Heart left ventricle (tissue), 13 donors: ENCODE data around the gene UBE3B.

Experiments
- POLR2A ChIP-seq, 2 donors: fragments of 450-650 bp; IDR thresholded peaks; one replicate each; pipeline ENCODE4 v1.6.1; 2017; ENCODE audit warnings: antibody characterized with exemption in 2 of 2, mild to moderate bottlenecking in 2 of 2, moderate library complexity in 2 of 2
- TF ChIP-seq, protein P1 (sequence below), 12 donors: fragments of 200-600 bp; sonication (generic) in 4 of 12; IDR thresholded peaks; one replicate each; pipeline versions ENCODE4 v1.5.0 to v1.8.0; 2018 to 2022; ENCODE audit warnings: antibody characterized with exemption in 12 of 12, mild to moderate bottlenecking in 5 of 12
- donor health status: ischemic (EF 13 %, LVEDD 7.1; RV severe dilation, severe dysfunction).
- donor health status: DM: no; HTN: yes; CAD: no.
- donor health status: DM: no; HTN: no; CAD: no.
- donor health status: ischemic (EF 25% LVEDD 6.9; RV normal size, moderate dysfunction).
- donor health status: ischemic (EF 25% LVEDD 5.7; RV mildly dilated, moderate dysfunction).
- donor health status: ischemic (EF 35%, LVEDD 5.7; RV mildly dilated, moderate dysfunction).
- donor health status: nonischemic (EF 11% LVEDD 7.7; RV severe dilation, severe dysfunction).
- donor health status: DM: yes; HTN: yes; CAD: no.
- donor health status: PGD.
- donor health status: ischemic (EF 29% LVEDD 5.4; RV normal size, mild dysfunction).
- donor health status: nonischemic (EF 23%, LVEDD 6.1; RV moderate dilation, normal function).

DNA sequence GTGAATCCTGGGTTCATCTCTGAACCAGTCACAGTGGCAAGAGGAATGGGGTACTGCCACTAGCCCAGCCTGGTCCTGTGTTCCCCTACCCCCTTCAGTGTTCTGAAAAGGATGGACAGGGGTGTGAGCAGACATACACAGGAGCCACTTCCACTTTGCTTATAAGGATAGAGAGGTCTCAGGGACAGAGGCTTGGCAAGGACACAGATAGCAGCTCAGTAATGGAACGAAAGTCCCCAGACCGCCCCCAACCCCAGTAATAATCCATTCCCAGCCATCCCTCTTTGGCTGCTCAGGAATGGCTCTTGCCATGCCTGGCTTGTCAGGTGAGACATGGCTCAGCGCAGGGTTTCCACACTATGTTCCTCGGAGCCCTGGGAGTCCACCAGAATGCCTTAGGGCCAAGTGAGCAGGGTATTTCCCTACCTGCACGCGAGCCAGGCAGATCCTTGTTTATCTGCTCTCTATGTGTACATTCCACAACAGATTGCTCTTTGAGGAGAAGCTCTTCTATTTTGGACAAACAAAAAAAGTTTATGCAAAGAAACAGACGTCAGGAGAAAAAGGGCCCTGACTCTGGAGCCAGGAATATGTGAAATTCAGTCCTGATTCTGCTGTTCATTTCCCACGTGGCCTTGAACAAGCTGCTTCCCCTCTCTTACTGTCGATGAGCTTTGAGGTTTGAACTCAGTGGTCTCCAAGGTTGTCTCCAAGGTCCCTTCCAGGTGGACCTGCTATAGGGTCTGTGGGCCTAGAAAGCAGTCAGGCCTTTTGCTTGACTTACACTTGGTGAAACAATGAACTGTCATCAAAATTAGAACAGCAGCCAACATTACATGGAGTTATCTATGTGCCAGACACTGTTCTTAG, 10.0 kb downstream of the UBE3B start:
- TF ChIP-seq, protein P1, sequence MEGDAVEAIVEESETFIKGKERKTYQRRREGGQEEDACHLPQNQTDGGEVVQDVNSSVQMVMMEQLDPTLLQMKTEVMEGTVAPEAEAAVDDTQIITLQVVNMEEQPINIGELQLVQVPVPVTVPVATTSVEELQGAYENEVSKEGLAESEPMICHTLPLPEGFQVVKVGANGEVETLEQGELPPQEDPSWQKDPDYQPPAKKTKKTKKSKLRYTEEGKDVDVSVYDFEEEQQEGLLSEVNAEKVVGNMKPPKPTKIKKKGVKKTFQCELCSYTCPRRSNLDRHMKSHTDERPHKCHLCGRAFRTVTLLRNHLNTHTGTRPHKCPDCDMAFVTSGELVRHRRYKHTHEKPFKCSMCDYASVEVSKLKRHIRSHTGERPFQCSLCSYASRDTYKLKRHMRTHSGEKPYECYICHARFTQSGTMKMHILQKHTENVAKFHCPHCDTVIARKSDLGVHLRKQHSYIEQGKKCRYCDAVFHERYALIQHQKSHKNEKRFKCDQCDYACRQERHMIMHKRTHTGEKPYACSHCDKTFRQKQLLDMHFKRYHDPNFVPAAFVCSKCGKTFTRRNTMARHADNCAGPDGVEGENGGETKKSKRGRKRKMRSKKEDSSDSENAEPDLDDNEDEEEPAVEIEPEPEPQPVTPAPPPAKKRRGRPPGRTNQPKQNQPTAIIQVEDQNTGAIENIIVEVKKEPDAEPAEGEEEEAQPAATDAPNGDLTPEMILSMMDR (IDR thresholded peaks at IDR 0.05), result no peak
- TF ChIP-seq POLR2A (IDR thresholded peaks at IDR 0.05), result no peak
